A549 (cell line): ENCODE measurements around the gene SMPD2. TPM values are rescaled to one million over a fixed set of nuclear protein-coding genes. Genes with fewer than 3 reads are reported as not detected.

Source experiments
- ATAC-seq, 2 experiments: fragments of 200-7000 bp in 1 of 2; fragments of >200 bp in 1 of 2; cut with Nextera tagmentation in 1 of 2; cut with Tn5 transposase in 1 of 2; 3 replicates each; pipeline versions ENCODE4 v1.8.0 to v1.9.1; 2018 to 2020; ENCODE audit warnings: mild to moderate bottlenecking in 1 of 2, moderate library complexity in 1 of 2
- CTCF ChIA-PET: fragments of 300-600 bp; sonication (Branson Sonifier 250); formaldehyde crosslinking; extraction: SDS; loops from one replicate; lab custom pipeline; 2021; ENCODE audit warnings: antibody characterized with exemption, inconsistent platforms; lab: Yijun Ruan, JAX
- POLR2A ChIA-PET: fragments of 350-600 bp; formaldehyde crosslinking; extraction: SDS; loops from one replicate; lab custom pipeline; 2021; ENCODE audit warnings: antibody characterized with exemption, inconsistent platforms; lab: Yijun Ruan, JAX
- DNase-seq, 2 experiments: peaks; one replicate each; pipeline versions ENCODE4 v3.0.0 to v3.0.0-alpha.2; 2011 to 2016; ENCODE audit warnings: low read depth in 1 of 2, low spot score in 1 of 2
- FAIRE-seq: peaks from 2 replicates; lab custom pipeline; 2011; peaks lifted over from hg19 to GRCh38; lab: Jason Lieb, UNC
- H3K27ac ChIP-seq, 2 experiments: fragments of >200 bp; sonication (Bioruptor Twin); formaldehyde crosslinking; 3 replicates each; pipeline ENCODE4 v1.5.1; 2016 to 2017
- H3K4me1 ChIP-seq: fragments of >200 bp; sonication (Bioruptor Twin); formaldehyde crosslinking; 3 replicates; pipeline ENCODE4 v1.6.1; 2016
- H3K4me2 ChIP-seq: fragments of >200 bp; sonication (Bioruptor Twin); formaldehyde crosslinking; 3 replicates; pipeline ENCODE4 v1.6.1; 2016
- H3K4me3 ChIP-seq: fragments of >200 bp; sonication (Bioruptor Twin); formaldehyde crosslinking; 3 replicates; pipeline ENCODE4 v1.5.1; 2016
- H3K9me3 ChIP-seq: fragments of >200 bp; sonication (Bioruptor Twin); formaldehyde crosslinking; 3 replicates; pipeline ENCODE4 v1.6.1; 2016
- CBX2 ChIP-seq: fragments of 200-600 bp; sonication (generic); IDR thresholded peaks from 2 replicates; pipeline ENCODE4 v1.6.1; 2016; ENCODE audit warnings: low read depth, mild to moderate bottlenecking, borderline replicate concordance
- CHD2 ChIP-seq: fragments of 150-350 bp; IDR thresholded peaks from 2 replicates; pipeline ENCODE4 v1.6.1; 2014; ENCODE audit warnings: low read length; ENCODE audit not compliant: partially characterized antibody
- EP300 ChIP-seq, 2 experiments: fragments of >200 bp; sonication (Bioruptor Twin); formaldehyde crosslinking; IDR thresholded peaks; 2 replicates in 1 of 2; 3 replicates in 1 of 2; pipeline ENCODE4 v1.6.1; 2016 to 2017
- ESRRA ChIP-seq: fragments of 150-350 bp; IDR thresholded peaks from 2 replicates; pipeline ENCODE4 v1.6.1; 2014; ENCODE audit warnings: mild to moderate bottlenecking, low read length, borderline replicate concordance
- HEYL ChIP-seq: fragments of 250-450 bp; sonication (Bioruptor Pico); IDR thresholded peaks from 2 replicates; pipeline ENCODE4 v1.8.0; 2021; ENCODE audit warnings: mild to moderate bottlenecking, moderate library complexity
- HOXB5 ChIP-seq: fragments of 250-450 bp; sonication (Bioruptor Pico); IDR thresholded peaks from 2 replicates; pipeline ENCODE4 v1.5.0; 2020; ENCODE audit warnings: mild to moderate bottlenecking, moderate library complexity
- JUNB ChIP-seq: fragments of >200 bp; sonication (Bioruptor Twin); formaldehyde crosslinking; IDR thresholded peaks from 2 replicates; pipeline ENCODE4 v1.6.1; 2016
- PHF8 ChIP-seq: fragments of 200-600 bp; sonication (generic); IDR thresholded peaks from 2 replicates; pipeline ENCODE4 v1.6.1; 2016; ENCODE audit warnings: low read depth, mild to moderate bottlenecking, antibody characterized with exemption, moderate library complexity, borderline replicate concordance
- POLR2AphosphoS2 ChIP-seq: conservative IDR thresholded peaks from 2 replicates; pipeline ENCODE4 v1.6.1; 2012; ENCODE audit warnings: low read length, improper control_type of control experiment, inconsistent platforms
- RARB ChIP-seq: fragments of 250-450 bp; sonication (Bioruptor Pico); IDR thresholded peaks from 2 replicates; pipeline ENCODE4 v1.8.0; 2021; ENCODE audit warnings: mild to moderate bottlenecking, moderate library complexity
- RCOR1 ChIP-seq: fragments of 150-350 bp; IDR thresholded peaks from 2 replicates; pipeline ENCODE4 v1.6.1; 2014; ENCODE audit warnings: antibody characterized with exemption, low read length, low read depth
- WGBS: methylation state at CpG from one replicate; pipeline ENCODE4 v1.1.6; 2017; ENCODE audit errors: missing lambda C conversion rate; 5-methylcytosine and 5-hydroxymethylcytosine counted together
- polyA plus RNA-seq, 4 experiments: library from polyadenylated mRNA; depleted of rRNA in 3 of 4; stranded (reverse); fragments of >200 nt; fragmentation: RNase III in 1 of 4; extraction: RNeasy Plus Mini Kit Qiagen cat#74134 plus additional on column Dnase treatment in 1 of 4; gene quantifications; 2 replicates in 3 of 4; 3 replicates in 1 of 4; pipeline ENCODE4 v1.2.3, GENCODE V29; 2011 to 2017
- TF ChIP-seq, protein P1 (sequence below): IDR thresholded peaks from 2 replicates; pipeline ENCODE4 v1.6.1; 2012
- TF ChIP-seq, protein P2 (sequence below): fragments of 150-350 bp; IDR thresholded peaks from 2 replicates; pipeline ENCODE4 v1.6.1; 2014; ENCODE audit warnings: low read depth, mild to moderate bottlenecking, low read length
- TF ChIP-seq, protein P3 (sequence below): fragments of 450-650 bp; IDR thresholded peaks from 2 replicates; pipeline ENCODE4 v1.6.1; 2014; ENCODE audit warnings: antibody characterized with exemption
- TF ChIP-seq, protein P4 (sequence below): fragments of 250-450 bp; sonication (Bioruptor Pico); IDR thresholded peaks from 2 replicates; pipeline ENCODE4 v1.5.0; 2021; ENCODE audit warnings: mild to moderate bottlenecking, moderate library complexity, borderline replicate concordance
- TF ChIP-seq, protein P5 (sequence below): fragments of >200 bp; sonication (Bioruptor Twin); formaldehyde crosslinking; IDR thresholded peaks from 3 replicates; pipeline ENCODE4 v1.5.1; 2016

The SMPD2 gene
- polyA plus RNA-seq, 2 of the 4 experiments (the other 2 are of a cell fraction) = 9.6 to 10.0 TPM

DNA sequence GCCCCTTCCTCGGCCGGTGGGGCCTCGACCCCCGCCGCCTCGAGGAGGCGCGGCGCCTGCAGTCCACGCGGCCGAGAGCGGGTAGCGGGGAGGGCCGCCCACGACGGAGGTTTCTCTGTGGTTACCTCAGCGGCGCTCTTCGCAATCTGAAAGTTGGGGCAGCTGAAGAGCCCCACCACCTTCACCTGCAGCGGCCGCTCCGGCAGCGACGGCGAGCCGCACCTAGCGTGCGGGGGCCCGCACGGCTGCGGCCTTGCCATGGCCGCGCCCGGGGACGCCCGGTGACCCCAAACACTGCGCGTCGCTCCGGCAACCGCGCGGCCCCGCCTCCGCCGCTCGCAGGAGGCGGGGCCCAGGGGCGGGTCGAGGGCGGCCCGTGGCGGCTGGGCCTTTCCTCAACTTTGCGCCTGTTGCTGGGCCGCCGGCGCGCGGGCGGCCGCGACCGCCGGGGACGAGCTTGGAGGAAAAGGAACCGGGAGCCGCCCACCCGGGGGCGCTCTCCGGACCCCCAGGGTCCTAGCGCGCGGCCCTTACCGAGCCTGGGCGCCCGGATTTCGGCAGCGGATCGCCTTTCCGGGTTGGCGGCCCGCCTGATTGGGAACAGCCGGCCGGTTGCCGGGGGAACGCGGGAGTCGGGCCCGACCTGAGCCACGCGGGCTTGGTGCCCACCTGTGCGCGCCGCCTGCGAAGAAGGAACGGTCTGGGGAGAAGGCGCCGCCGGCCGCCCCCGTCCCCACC is at the start of gene SMPD2, which contains the start of gene PPIL6 (continued):
- TF ChIP-seq, protein P1, sequence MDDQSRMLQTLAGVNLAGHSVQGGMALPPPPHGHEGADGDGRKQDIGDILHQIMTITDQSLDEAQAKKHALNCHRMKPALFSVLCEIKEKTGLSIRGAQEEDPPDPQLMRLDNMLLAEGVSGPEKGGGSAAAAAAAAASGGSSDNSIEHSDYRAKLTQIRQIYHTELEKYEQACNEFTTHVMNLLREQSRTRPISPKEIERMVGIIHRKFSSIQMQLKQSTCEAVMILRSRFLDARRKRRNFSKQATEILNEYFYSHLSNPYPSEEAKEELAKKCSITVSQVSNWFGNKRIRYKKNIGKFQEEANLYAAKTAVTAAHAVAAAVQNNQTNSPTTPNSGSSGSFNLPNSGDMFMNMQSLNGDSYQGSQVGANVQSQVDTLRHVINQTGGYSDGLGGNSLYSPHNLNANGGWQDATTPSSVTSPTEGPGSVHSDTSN = no peak
- peak; percentile 64; the same call in 1 of the 2 replicates for TF ChIP-seq HOXB5 (CRISPR knock-in tag)
- TF ChIP-seq EP300 (IDR thresholded peaks at IDR 0.05) = no peak
- TF ChIP-seq RARB (CRISPR knock-in tag) = no peak
- no peak for TF ChIP-seq CBX2
- TF ChIP-seq PHF8 = peak; percentile 63; the same call in 1 of the 2 replicates
- TF ChIP-seq, protein P2, sequence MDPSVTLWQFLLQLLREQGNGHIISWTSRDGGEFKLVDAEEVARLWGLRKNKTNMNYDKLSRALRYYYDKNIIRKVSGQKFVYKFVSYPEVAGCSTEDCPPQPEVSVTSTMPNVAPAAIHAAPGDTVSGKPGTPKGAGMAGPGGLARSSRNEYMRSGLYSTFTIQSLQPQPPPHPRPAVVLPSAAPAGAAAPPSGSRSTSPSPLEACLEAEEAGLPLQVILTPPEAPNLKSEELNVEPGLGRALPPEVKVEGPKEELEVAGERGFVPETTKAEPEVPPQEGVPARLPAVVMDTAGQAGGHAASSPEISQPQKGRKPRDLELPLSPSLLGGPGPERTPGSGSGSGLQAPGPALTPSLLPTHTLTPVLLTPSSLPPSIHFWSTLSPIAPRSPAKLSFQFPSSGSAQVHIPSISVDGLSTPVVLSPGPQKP = no peak
- TF ChIP-seq CHD2 = no peak
- TF ChIP-seq, protein P3, sequence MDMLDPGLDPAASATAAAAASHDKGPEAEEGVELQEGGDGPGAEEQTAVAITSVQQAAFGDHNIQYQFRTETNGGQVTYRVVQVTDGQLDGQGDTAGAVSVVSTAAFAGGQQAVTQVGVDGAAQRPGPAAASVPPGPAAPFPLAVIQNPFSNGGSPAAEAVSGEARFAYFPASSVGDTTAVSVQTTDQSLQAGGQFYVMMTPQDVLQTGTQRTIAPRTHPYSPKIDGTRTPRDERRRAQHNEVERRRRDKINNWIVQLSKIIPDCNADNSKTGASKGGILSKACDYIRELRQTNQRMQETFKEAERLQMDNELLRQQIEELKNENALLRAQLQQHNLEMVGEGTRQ = no peak
- TF ChIP-seq POLR2AphosphoS2 = no peak
- TF ChIP-seq, protein P4, sequence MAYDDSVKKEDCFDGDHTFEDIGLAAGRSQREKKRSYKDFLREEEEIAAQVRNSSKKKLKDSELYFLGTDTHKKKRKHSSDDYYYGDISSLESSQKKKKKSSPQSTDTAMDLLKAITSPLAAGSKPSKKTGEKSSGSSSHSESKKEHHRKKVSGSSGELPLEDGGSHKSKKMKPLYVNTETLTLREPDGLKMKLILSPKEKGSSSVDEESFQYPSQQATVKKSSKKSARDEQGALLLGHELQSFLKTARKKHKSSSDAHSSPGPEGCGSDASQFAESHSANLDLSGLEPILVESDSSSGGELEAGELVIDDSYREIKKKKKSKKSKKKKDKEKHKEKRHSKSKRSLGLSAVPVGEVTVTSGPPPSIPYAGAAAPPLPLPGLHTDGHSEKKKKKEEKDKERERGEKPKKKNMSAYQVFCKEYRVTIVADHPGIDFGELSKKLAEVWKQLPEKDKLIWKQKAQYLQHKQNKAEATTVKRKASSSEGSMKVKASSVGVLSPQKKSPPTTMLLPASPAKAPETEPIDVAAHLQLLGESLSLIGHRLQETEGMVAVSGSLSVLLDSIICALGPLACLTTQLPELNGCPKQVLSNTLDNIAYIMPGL (CRISPR knock-in tag) = peak; percentile 14; the same call in 1 of the 2 replicates
- TF ChIP-seq, protein P5, sequence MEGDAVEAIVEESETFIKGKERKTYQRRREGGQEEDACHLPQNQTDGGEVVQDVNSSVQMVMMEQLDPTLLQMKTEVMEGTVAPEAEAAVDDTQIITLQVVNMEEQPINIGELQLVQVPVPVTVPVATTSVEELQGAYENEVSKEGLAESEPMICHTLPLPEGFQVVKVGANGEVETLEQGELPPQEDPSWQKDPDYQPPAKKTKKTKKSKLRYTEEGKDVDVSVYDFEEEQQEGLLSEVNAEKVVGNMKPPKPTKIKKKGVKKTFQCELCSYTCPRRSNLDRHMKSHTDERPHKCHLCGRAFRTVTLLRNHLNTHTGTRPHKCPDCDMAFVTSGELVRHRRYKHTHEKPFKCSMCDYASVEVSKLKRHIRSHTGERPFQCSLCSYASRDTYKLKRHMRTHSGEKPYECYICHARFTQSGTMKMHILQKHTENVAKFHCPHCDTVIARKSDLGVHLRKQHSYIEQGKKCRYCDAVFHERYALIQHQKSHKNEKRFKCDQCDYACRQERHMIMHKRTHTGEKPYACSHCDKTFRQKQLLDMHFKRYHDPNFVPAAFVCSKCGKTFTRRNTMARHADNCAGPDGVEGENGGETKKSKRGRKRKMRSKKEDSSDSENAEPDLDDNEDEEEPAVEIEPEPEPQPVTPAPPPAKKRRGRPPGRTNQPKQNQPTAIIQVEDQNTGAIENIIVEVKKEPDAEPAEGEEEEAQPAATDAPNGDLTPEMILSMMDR = peak; percentile 27; the same call in 2 of the 3 replicates

DNA sequence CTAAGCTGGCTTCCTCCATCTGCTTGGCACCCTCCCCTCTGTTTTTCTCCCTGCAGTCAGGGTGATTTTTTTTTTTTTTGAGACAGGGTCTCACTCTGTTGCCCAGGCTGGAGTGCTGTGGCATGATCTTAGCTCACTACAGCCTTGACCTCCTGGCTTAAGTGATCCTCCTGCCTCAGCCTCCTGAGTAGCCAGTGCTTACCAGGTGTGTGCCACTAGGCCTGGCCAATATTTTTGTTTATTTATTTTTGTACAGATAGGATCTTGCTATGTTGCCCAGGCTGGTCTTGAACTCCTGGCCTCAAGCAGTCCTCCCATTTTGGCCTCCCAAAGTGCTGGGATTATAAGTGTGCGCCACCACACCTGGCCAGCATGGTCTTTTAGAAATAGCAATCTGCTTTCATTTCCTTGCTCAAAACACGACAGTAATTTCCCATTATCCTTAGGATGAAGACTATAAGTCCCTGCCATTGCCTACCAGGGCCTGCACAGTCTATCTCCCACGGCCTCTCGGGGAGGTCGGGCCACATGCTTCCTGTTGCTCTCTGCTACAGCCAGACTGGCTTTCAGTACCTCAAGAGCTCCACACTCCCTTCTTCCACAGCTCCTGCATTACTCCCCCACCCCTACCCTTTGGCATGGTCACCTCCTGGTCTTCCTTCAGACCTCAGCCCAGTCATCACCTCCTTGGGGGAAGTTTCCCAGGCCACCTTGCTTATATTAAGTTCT is 47.2 kb upstream of the SMPD2 start:
- no peak for FAIRE-seq
- H3K27ac ChIP-seq = no peak overlapping the region
- no peaks in the 10 kb centered on the region for H3K9me3 ChIP-seq
- TF ChIP-seq POLR2AphosphoS2 = no peak
- no peak for TF ChIP-seq CBX2
- TF ChIP-seq CHD2 = no peak
- no peak for TF ChIP-seq JUNB
- TF ChIP-seq ESRRA = no peak
- TF ChIP-seq HEYL (CRISPR knock-in tag) = no peak
- no peak for TF ChIP-seq RCOR1
- TF ChIP-seq, all 56 proteins: peak for 0
- DNase-seq (no peak), ATAC-seq (no peak)
- POLR2A ChIA-PET = no interaction called here
- Histone ChIP-seq H3K4me1 (no peaks in the 10 kb centered on the region), H3K4me2 (no peak overlapping the region), H3K4me3 (no peak overlapping the region)
- 85% methylated on average over 5 of the region's 5 CpGs for WGBS
- CTCF ChIA-PET = interaction anchor here (4.8 kb wide), 1 partner anchor 10 kb away, joined by 23 read pairs; the partner anchor contains the start of gene CD164
